Activated T-cell treated with anti-CD3 and anti-CD28 coated beads for 48 hours (primary cell): ENCODE results near the gene HOXA11.

ENCODE experiments used
- DNase-seq: peaks from one replicate; pipeline ENCODE4 v3.0.0-alpha.2; 2020; ENCODE audit warnings: low read depth

HOXA11 gene

GRCh38 chr7:27180431-27181420, 4.3 kb downstream of the HOXA11 start:
- DNase-seq = no peak

GRCh38 chr7:27179503-27180430, 5.3 kb downstream of the HOXA11 start:
- peak; percentile 63 for DNase-seq

GRCh38 chr7:27179030-27179429, 6.0 kb downstream of the HOXA11 start:
- DNase-seq = no peak

- no peak for DNase-seq
These were observed 6.7 kb downstream of the HOXA11 start for GRCh38 chr7:27178366-27178765.

GRCh38 chr7:27177795-27178320, 7.2 kb downstream of the HOXA11 start:
- no peak for DNase-seq

- no peak for DNase-seq
These were observed 7.9 kb downstream of the HOXA11 start for GRCh38 chr7:27176962-27177794.

GRCh38 chr7:27176524-27176845, 8.5 kb downstream of the HOXA11 start:
- no peak for DNase-seq

GRCh38 chr7:27175626-27176523, 9.2 kb downstream of the HOXA11 start:
- DNase-seq = no peak

GRCh38 chr7:27174874-27175625, 10.0 kb downstream of the HOXA11 start:
- no peak for DNase-seq

- DNase-seq = no peak
These were observed 10.8 kb downstream of the HOXA11 start, which contains the start of gene HOXA10 for GRCh38 chr7:27173956-27174873. TSS of gene HOXA10 (minus strand) at chr7:27174320. CDS start at chr7:27174306, 14 bp downstream.

GRCh38 chr7:27173511-27173955, 11.5 kb downstream of the HOXA11 start:
- no peak for DNase-seq

GRCh38 chr7:27172823-27173510, 12.1 kb downstream of the HOXA11 start:
- no peak for DNase-seq

GRCh38 chr7:27172315-27172774, 12.7 kb downstream of the HOXA11 start:
- no peak for DNase-seq

GRCh38 chr7:27171637-27172314, 13.3 kb downstream of the HOXA11 start:
- no peak for DNase-seq

- no peak for DNase-seq
These were observed 13.8 kb downstream of the HOXA11 start for GRCh38 chr7:27171325-27171636.

- DNase-seq = no peak
These were observed 14.4 kb downstream of the HOXA11 start for GRCh38 chr7:27170426-27171324.
